Measurements from ENCODE around the gene KCNH5.

DNA sequence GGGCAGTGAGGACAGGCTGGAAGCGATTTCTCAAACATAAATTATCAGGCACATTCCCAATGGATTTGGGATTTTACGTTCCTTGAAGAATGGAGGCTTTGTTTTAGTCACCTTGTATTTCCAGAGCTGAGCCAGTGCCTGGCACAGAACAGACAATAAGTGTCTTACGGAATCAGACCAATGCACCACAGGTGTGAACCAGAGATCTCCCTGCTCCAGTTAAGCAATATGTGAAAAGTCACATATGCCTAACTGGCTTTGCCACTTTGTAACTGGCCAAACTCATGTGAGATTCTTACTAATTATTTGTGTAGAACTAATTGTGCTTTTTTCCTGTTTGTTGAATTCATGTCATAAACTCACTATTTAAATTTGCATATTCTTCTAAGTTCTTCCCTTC, 130.4 kb downstream of the KCNH5 start:
- TF ChIP-seq, protein P1, sequence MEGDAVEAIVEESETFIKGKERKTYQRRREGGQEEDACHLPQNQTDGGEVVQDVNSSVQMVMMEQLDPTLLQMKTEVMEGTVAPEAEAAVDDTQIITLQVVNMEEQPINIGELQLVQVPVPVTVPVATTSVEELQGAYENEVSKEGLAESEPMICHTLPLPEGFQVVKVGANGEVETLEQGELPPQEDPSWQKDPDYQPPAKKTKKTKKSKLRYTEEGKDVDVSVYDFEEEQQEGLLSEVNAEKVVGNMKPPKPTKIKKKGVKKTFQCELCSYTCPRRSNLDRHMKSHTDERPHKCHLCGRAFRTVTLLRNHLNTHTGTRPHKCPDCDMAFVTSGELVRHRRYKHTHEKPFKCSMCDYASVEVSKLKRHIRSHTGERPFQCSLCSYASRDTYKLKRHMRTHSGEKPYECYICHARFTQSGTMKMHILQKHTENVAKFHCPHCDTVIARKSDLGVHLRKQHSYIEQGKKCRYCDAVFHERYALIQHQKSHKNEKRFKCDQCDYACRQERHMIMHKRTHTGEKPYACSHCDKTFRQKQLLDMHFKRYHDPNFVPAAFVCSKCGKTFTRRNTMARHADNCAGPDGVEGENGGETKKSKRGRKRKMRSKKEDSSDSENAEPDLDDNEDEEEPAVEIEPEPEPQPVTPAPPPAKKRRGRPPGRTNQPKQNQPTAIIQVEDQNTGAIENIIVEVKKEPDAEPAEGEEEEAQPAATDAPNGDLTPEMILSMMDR (IDR thresholded peaks at IDR 0.05; ENCODE audit: low read depth, low read length), result no peak
- TF ChIP-seq, protein P2, sequence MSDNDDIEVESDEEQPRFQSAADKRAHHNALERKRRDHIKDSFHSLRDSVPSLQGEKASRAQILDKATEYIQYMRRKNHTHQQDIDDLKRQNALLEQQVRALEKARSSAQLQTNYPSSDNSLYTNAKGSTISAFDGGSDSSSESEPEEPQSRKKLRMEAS (IDR thresholded peaks at IDR 0.05; ENCODE audit: low read depth, low read length), result no peak
